H1 (cell line): ENCODE results near the gene NPR1. TPM values are rescaled to one million over a fixed set of nuclear protein-coding genes. Genes with fewer than 3 reads are reported as not detected.

Experiments used
- CTCF ChIA-PET: fragments of 300-600 bp; sonication (Branson Sonifier 250); formaldehyde crosslinking; loops from one replicate; lab custom pipeline; 2021; ENCODE audit not compliant: partially characterized antibody; lab: Charles Lee
- POLR2A ChIA-PET: fragments of 300-600 bp; sonication (Branson Sonifier 250); formaldehyde crosslinking; loops from one replicate; lab custom pipeline; 2021; ENCODE audit warnings: inconsistent platforms; ENCODE audit not compliant: partially characterized antibody; lab: Charles Lee
- DNase-seq, 2 experiments: peaks; one replicate each; pipeline versions ENCODE4 v3.0.0 to v3.0.0-alpha.2; 2010 to 2022; ENCODE audit warnings: low spot score in 2 of 2, low read depth in 1 of 2, mixed read lengths in 1 of 2
- FAIRE-seq: peaks from 2 replicates; lab custom pipeline; 2011; peaks lifted over from hg19 to GRCh38; lab: Jason Lieb, UNC
- H2AFZ ChIP-seq: 2 replicates; pipeline ENCODE4 v1.8.1; 2012; ENCODE audit warnings: low read length, inconsistent platforms
- H2AK5ac ChIP-seq: 2 replicates; pipeline ENCODE4 v1.6.1; 2013; ENCODE audit warnings: low read depth, low read length
- H2BK120ac ChIP-seq: replicated peaks from 2 replicates; pipeline ENCODE3; 2013; ENCODE audit warnings: low read depth, low read length, inconsistent platforms
- H2BK12ac ChIP-seq: 2 replicates; pipeline ENCODE4 v1.6.1; 2013; ENCODE audit warnings: low read depth, low read length
- H2BK15ac ChIP-seq: 2 replicates; pipeline ENCODE4 v1.6.1; 2013; ENCODE audit warnings: low read length
- H2BK20ac ChIP-seq: 2 replicates; pipeline ENCODE4 v1.6.1; 2013; ENCODE audit warnings: low read length
- H2BK5ac ChIP-seq: 2 replicates; pipeline ENCODE4 v1.6.1; 2013; ENCODE audit warnings: low read depth, low read length
- H3K14ac ChIP-seq: 2 replicates; pipeline ENCODE4 v1.6.1; 2013; ENCODE audit warnings: inconsistent platforms; ENCODE audit not compliant: insufficient read length
- H3K18ac ChIP-seq: 2 replicates; pipeline ENCODE4 v1.6.1; 2013; ENCODE audit warnings: low read length; ENCODE audit errors: extremely low read depth
- H3K23ac ChIP-seq: 2 replicates; pipeline ENCODE4 v1.6.1; 2013; ENCODE audit warnings: inconsistent platforms; ENCODE audit not compliant: insufficient read length
- H3K23me2 ChIP-seq: 2 replicates; pipeline ENCODE4 v1.6.1; 2013; ENCODE audit warnings: low read depth, low read length
- H3K27ac ChIP-seq: 2 replicates; pipeline ENCODE4 v1.6.1; 2011; ENCODE audit warnings: low read depth, low read length, inconsistent platforms
- H3K27me3 ChIP-seq, 4 experiments: replicated peaks in 1 of 4; 1 replicate in 1 of 4; 2 replicates in 3 of 4; pipeline versions ENCODE4 v1.6.1 to v1.8.1; 2011 to 2013; ENCODE audit warnings: low read length in 3 of 4, mild to moderate bottlenecking in 3 of 4, inconsistent platforms in 2 of 4, mixed read lengths in 2 of 4, moderate library complexity in 1 of 4; ENCODE audit not compliant: control insufficient read depth in 3 of 4, insufficient read depth in 3 of 4; ENCODE audit errors: extremely low read depth in 1 of 4
- H3K36me3 ChIP-seq, 4 experiments: 2 replicates each; pipeline versions ENCODE4 v1.6.1 to v1.8.1; 2011 to 2013; ENCODE audit warnings: mild to moderate bottlenecking in 4 of 4, low read length in 3 of 4, moderate library complexity in 2 of 4, control low read depth in 1 of 4, inconsistent platforms in 1 of 4; ENCODE audit not compliant: insufficient read depth in 4 of 4, control insufficient read depth in 2 of 4
- H3K4ac ChIP-seq: replicated peaks from 2 replicates; pipeline ENCODE3; 2013; ENCODE audit warnings: low read length, low read depth, mixed read lengths, inconsistent platforms; ENCODE audit not compliant: insufficient read length
- H3K4me1 ChIP-seq, 4 experiments: replicated peaks in 1 of 4; 1 replicate in 1 of 4; 2 replicates in 3 of 4; pipeline versions ENCODE4 v1.6.1 to v1.8.1; 2011 to 2013; ENCODE audit warnings: low read length in 3 of 4, inconsistent platforms in 2 of 4, mixed read lengths in 1 of 4; ENCODE audit not compliant: insufficient read depth in 4 of 4, control insufficient read depth in 3 of 4
- H3K4me2 ChIP-seq, 2 experiments: 2 replicates each; pipeline versions ENCODE4 v1.6.1 to v1.8.1; 2011 to 2013; ENCODE audit warnings: low read depth in 2 of 2, low read length in 2 of 2, control low read depth in 1 of 2, inconsistent platforms in 1 of 2, mild to moderate bottlenecking in 1 of 2; ENCODE audit not compliant: insufficient read depth in 1 of 2
- H3K4me3 ChIP-seq, 4 experiments: fragments of 200-600, 300-600 bp in 1 of 4; sonication (generic), shearing (Covaris generic), sonication (Bioruptor Twin) in 1 of 4; 2 replicates each; pipeline versions ENCODE4 v1.5.1 to v1.8.1; 2011 to 2016; ENCODE audit warnings: low read length in 4 of 4, low read depth in 3 of 4, control low read depth in 2 of 4, inconsistent platforms in 2 of 4, mild to moderate bottlenecking in 2 of 4, mixed read lengths in 1 of 4, moderate library complexity in 1 of 4; ENCODE audit not compliant: insufficient read depth in 2 of 4; ENCODE audit errors: extremely low read depth in 1 of 4
- H3K56ac ChIP-seq: replicated peaks from 2 replicates; pipeline ENCODE3; 2013; ENCODE audit warnings: low read depth, mild to moderate bottlenecking, mixed read lengths, low read length, inconsistent platforms; ENCODE audit not compliant: insufficient read length
- H3K79me1 ChIP-seq: 2 replicates; pipeline ENCODE4 v1.6.1; 2013; ENCODE audit warnings: low read depth, low read length, control low read depth
- H3K79me2 ChIP-seq, 2 experiments: 2 replicates each; pipeline versions ENCODE4 v1.6.1 to v1.8.1; 2012 to 2013; ENCODE audit warnings: low read length in 2 of 2, mild to moderate bottlenecking in 2 of 2, inconsistent platforms in 1 of 2; ENCODE audit not compliant: insufficient read depth in 2 of 2, control insufficient read depth in 1 of 2
- H3K9ac ChIP-seq, 4 experiments: replicated peaks in 1 of 4; 1 replicate in 1 of 4; 2 replicates in 3 of 4; pipeline versions ENCODE4 v1.6.1 to v1.8.1; 2011 to 2013; ENCODE audit warnings: low read depth in 3 of 4, low read length in 3 of 4, control low read depth in 2 of 4, mild to moderate bottlenecking in 2 of 4, moderate library complexity in 2 of 4, inconsistent platforms in 1 of 4; ENCODE audit errors: extremely low read depth in 1 of 4
- H3K9me3 ChIP-seq, 2 experiments: 2 replicates each; pipeline versions ENCODE4 v1.6.1 to v1.8.1; 2012 to 2013; ENCODE audit warnings: mild to moderate bottlenecking in 2 of 2, moderate library complexity in 2 of 2, control low read depth in 1 of 2, inconsistent platforms in 1 of 2, low read depth in 1 of 2, low read length in 1 of 2, mixed read lengths in 1 of 2; ENCODE audit not compliant: insufficient read depth in 2 of 2
- H4K20me1 ChIP-seq, 2 experiments: replicated peaks in 1 of 2; 2 replicates each; pipeline versions ENCODE3 to v1.8.1; 2011 to 2013; ENCODE audit warnings: inconsistent platforms in 2 of 2, low read length in 2 of 2, mild to moderate bottlenecking in 1 of 2; ENCODE audit not compliant: insufficient read depth in 2 of 2, control insufficient read depth in 1 of 2
- H4K5ac ChIP-seq: 2 replicates; pipeline ENCODE4 v1.6.1; 2013; ENCODE audit warnings: low read length, low read depth, mixed read lengths, inconsistent platforms; ENCODE audit not compliant: insufficient read length
- H4K8ac ChIP-seq: 2 replicates; pipeline ENCODE4 v1.8.0; 2013; ENCODE audit warnings: mild to moderate bottlenecking, moderate library complexity, low read length, inconsistent platforms; ENCODE audit not compliant: insufficient read depth; ENCODE audit errors: extremely low read depth
- H4K91ac ChIP-seq: replicated peaks from 2 replicates; pipeline ENCODE3; 2013; ENCODE audit warnings: low read length, mixed read lengths, inconsistent platforms; ENCODE audit not compliant: insufficient read length
- BCL11A ChIP-seq, 2 experiments: IDR thresholded peaks; one replicate each; pipeline ENCODE4 v1.6.1; 2011; ENCODE audit warnings: low read depth in 2 of 2, low read length in 2 of 2, mild to moderate bottlenecking in 2 of 2
- BRCA1 ChIP-seq: IDR thresholded peaks from 2 replicates; pipeline ENCODE4 v1.6.1; 2012; ENCODE audit warnings: low read depth, low read length, improper control_type of control experiment
- CBX8 ChIP-seq: fragments of 300-800, 300-1000 bp; sonication (generic); IDR thresholded peaks from 2 replicates; pipeline ENCODE4 v1.7.1; 2016; ENCODE audit warnings: low read depth, low read length, borderline replicate concordance
- KDM1A ChIP-seq: fragments of 200-600, 300-600 bp; sonication (generic); IDR thresholded peaks from 2 replicates; pipeline ENCODE4 v1.7.1; 2016; ENCODE audit warnings: mild to moderate bottlenecking, low read length, borderline replicate concordance
- MAFK ChIP-seq: IDR thresholded peaks from 2 replicates; pipeline ENCODE4 v1.6.1; 2012; ENCODE audit warnings: low read depth, mild to moderate bottlenecking, improper control_type of control experiment, low read length
- NANOG ChIP-seq: IDR thresholded peaks from 2 replicates; pipeline ENCODE4 v1.6.1; 2011; ENCODE audit warnings: low read length, low read depth, mild to moderate bottlenecking, inconsistent platforms; ENCODE audit not compliant: insufficient read depth, poor library complexity, severe bottlenecking
- SAP30 ChIP-seq: fragments of 300-600 bp; sonication (generic); IDR thresholded peaks from 2 replicates; pipeline ENCODE4 v1.7.1; 2012; ENCODE audit warnings: low read length, moderate library complexity, mild to moderate bottlenecking, inconsistent platforms; ENCODE audit not compliant: insufficient read depth, insufficient replicate concordance
- SIX5 ChIP-seq: IDR thresholded peaks from 2 replicates; pipeline ENCODE4 v1.6.1; 2011; ENCODE audit warnings: mild to moderate bottlenecking, low read depth, low read length
- TEAD4 ChIP-seq: IDR thresholded peaks from 2 replicates; pipeline ENCODE4 v1.6.1; 2012; ENCODE audit warnings: low read depth, low read length, inconsistent platforms, mixed read lengths
- WGBS, 2 experiments: shearing (Covaris generic) in 1 of 2; methylation state at CpG; one replicate each; pipeline versions ENCODE4 v1.1.6 to v1.1.7; 2013 to 2015; ENCODE audit warnings: low lambda C conversion rate in 2 of 2, mixed read lengths in 2 of 2, inconsistent platforms in 1 of 2, low coverage in 1 of 2, missing lambda C conversion rate in 1 of 2; ENCODE audit not compliant: insufficient replicate concordance in 2 of 2, insufficient coverage in 1 of 2, insufficient read length in 1 of 2; ENCODE audit errors: extremely low coverage in 1 of 2, missing lambda C conversion rate in 1 of 2; 5-methylcytosine and 5-hydroxymethylcytosine counted together
- polyA plus RNA-seq, 7 experiments: library from polyadenylated mRNA; depleted of rRNA in 3 of 7; stranded (reverse) in 5 of 7; unstranded in 2 of 7; fragments of >200 nt in 5 of 7; fragments of 200-250 nt in 2 of 7; gene quantifications; 1 replicate in 5 of 7; 2 replicates in 1 of 7; 4 replicates in 1 of 7; pipeline versions ENCODE4 v1.2.1 to v1.2.3, GENCODE V29; 2011 to 2013; ENCODE audit warnings: missing spikeins in 2 of 7, mixed read lengths in 2 of 7
- total RNA-seq: library from RNA; stranded (reverse); fragmentation: NEBNext Ultra II Directional; extraction: Animal tissue kit (Norgen Biotek cat#: 25700); gene quantifications from 2 replicates; pipeline ENCODE4 v1.2.1, GENCODE V29; 2021

NPR1 gene
- total and polyA plus RNA-seq, 2 of the 8 experiments (the other 6 are each of a cell fraction or from before 2014, with no cell fraction given), result 11.7 to 13.2 TPM

GRCh38 chr1:153680120-153680403, 1.6 kb downstream of the NPR1 start:
- Histone ChIP-seq H3K36me3 (no peaks in the 10 kb centered on the region), H3K23me2 (peaks cover 26% of the 10 kb centered on the region), H3K9ac (no peak overlapping the region), H2BK15ac (peak overlapping the region; percentile 9; the same call in 1 of the 2 replicates), H3K79me2 (no peaks in the 10 kb centered on the region), H3K27ac (no peak overlapping the region), H3K14ac (no peak overlapping the region), H3K56ac (no peak overlapping the region), H3K4ac (no peak overlapping the region), H4K8ac (no peak overlapping the region), H2AK5ac (no peak overlapping the region), H3K4me1 (peaks cover 3 to 9% (median 6%) of the 10 kb centered on the region in 4 experiments; a peak in 6 of 7 replicates), H2BK5ac (no peak overlapping the region), H3K4me3 (peak overlapping the region; percentile 38 to 76 (median 69); a peak in 7 of 8 replicates), H4K91ac (no peak overlapping the region), H2BK20ac (no peak overlapping the region), H2BK12ac (peak overlapping the region; percentile 98; the same call in 1 of the 2 replicates), H3K18ac (no peak overlapping the region), H4K5ac (peak overlapping the region; percentile 58), H4K20me1 (no peaks in the 10 kb centered on the region), H3K9me3 (no peaks in the 10 kb centered on the region), H2BK120ac (peak overlapping the region; percentile 59), H3K23ac (no peak overlapping the region), H3K4me2 (peak overlapping the region; percentile 82 to 97), H3K79me1 (no peaks in the 10 kb centered on the region), H2AFZ (0 out of 2 replicates have a peak overlapping the region, but pooled peaks have one; percentile 36), H3K27me3 (peaks cover 0 to 21% (median 9%) of the 10 kb centered on the region in 4 experiments; a peak in 5 of 7 replicates)
- DNase-seq (no peak), FAIRE-seq (no peak)
- TF ChIP-seq BCL11A (IDR thresholded peaks at IDR 0.05; ENCODE audit: low read depth in 2 of 2, low read length in 2 of 2) (no peak), SAP30 (no peak), SIX5 (no peak), NANOG (no peak), BRCA1 (no peak), CBX8 (no peak), TEAD4 (no peak), KDM1A (no peak), MAFK (no peak)
- no CpG with 5 or more reads among the region's 10 CpGs for whole genome bisulfite sequencing, 2 experiments
- ChIA-PET POLR2A (interaction anchor here (0.6 to 3.3 kb wide), 11 partner anchors 17 to 311 kb away, joined by 3 to 17 read pairs (median 5); partner anchors contain the start of genes CHTOP, INTS3, RPS27 and S100A13), CTCF (interaction anchor here (0.7 to 14.0 kb wide), 11 partner anchors 31 to 495 kb away, joined by 3 to 190 read pairs (median 4); no protein-coding TSS in a partner anchor)
